Neuronal stem cell (in vitro differentiated cells): ENCODE results near the gene SLC66A3.
"Not testable (repeated sequence)": the region's sequence is repeated elsewhere in the genome, so short reads cannot be mapped to it uniquely, and the experiment has no call there.

Experiments used
- DNase-seq: peaks from one replicate; pipeline ENCODE4 v3.0.0-alpha.2; 2013; ENCODE audit warnings: low spot score
- H2AFZ ChIP-seq: one replicate; pipeline ENCODE4 v1.6.1; 2013; ENCODE audit warnings: mild to moderate bottlenecking, low read length, inconsistent platforms
- H2AK5ac ChIP-seq: 2 replicates; pipeline ENCODE4 v1.6.1; 2013; ENCODE audit warnings: low read depth, mild to moderate bottlenecking, inconsistent platforms, low read length, moderate library complexity, mixed read lengths
- H2BK120ac ChIP-seq: 2 replicates; pipeline ENCODE4 v1.6.1; 2013; ENCODE audit warnings: low read depth, mild to moderate bottlenecking, inconsistent platforms, low read length, moderate library complexity, mixed read lengths
- H2BK12ac ChIP-seq: one replicate; pipeline ENCODE4 v1.6.1; 2013; ENCODE audit warnings: low read length, inconsistent platforms
- H2BK15ac ChIP-seq: 2 replicates; pipeline ENCODE4 v1.6.1; 2013; ENCODE audit warnings: mild to moderate bottlenecking, low read length, inconsistent platforms, mixed read lengths
- H2BK5ac ChIP-seq: one replicate; pipeline ENCODE4 v1.6.1; 2013; ENCODE audit warnings: inconsistent platforms, mild to moderate bottlenecking, low read length, moderate library complexity
- H3K14ac ChIP-seq: one replicate; pipeline ENCODE4 v1.6.1; 2013; ENCODE audit warnings: low read length, inconsistent platforms
- H3K18ac ChIP-seq: 2 replicates; pipeline ENCODE4 v1.6.1; 2013; ENCODE audit warnings: low read length, inconsistent platforms
- H3K23ac ChIP-seq: 2 replicates; pipeline ENCODE4 v1.6.1; 2013; ENCODE audit warnings: low read depth, mild to moderate bottlenecking, mixed read lengths, low read length, inconsistent platforms; ENCODE audit not compliant: poor library complexity
- H3K27ac ChIP-seq: replicated peaks from 3 replicates; pipeline ENCODE4 v1.5.1; 2013; ENCODE audit warnings: low read length, inconsistent platforms
- H3K27me3 ChIP-seq, 3 experiments: 2 replicates each; pipeline ENCODE4 v1.6.1; 2013; ENCODE audit warnings: low read length in 3 of 3, mild to moderate bottlenecking in 2 of 3, inconsistent platforms in 1 of 3, low read depth in 1 of 3, mixed read lengths in 1 of 3, moderate library complexity in 1 of 3; ENCODE audit not compliant: control insufficient read depth in 3 of 3, insufficient read depth in 3 of 3
- H3K36me3 ChIP-seq, 2 donors: replicated peaks in 1 of 2; 2 replicates each; pipeline ENCODE4 v1.6.1; 2013; ENCODE audit warnings: low read length in 2 of 2; ENCODE audit not compliant: control insufficient read depth in 2 of 2, insufficient read depth in 2 of 2
- H3K4ac ChIP-seq: 2 replicates; pipeline ENCODE4 v1.6.1; 2013; ENCODE audit warnings: inconsistent platforms, mild to moderate bottlenecking, low read length, moderate library complexity
- H3K4me1 ChIP-seq, 2 donors: 1 replicate in 1 of 2; 2 replicates in 1 of 2; pipeline ENCODE4 v1.6.1; 2013; ENCODE audit warnings: low read length in 2 of 2, low read depth in 1 of 2; ENCODE audit not compliant: control insufficient read depth in 2 of 2, insufficient read depth in 1 of 2
- H3K4me2 ChIP-seq: one replicate; pipeline ENCODE4 v1.6.1; 2013; ENCODE audit warnings: mild to moderate bottlenecking, low read length, inconsistent platforms; ENCODE audit not compliant: insufficient read depth, poor library complexity, severe bottlenecking
- H3K4me3 ChIP-seq, 2 donors: 2 replicates each; pipeline ENCODE4 v1.5.1; 2013; ENCODE audit warnings: low read length in 2 of 2, mild to moderate bottlenecking in 2 of 2, inconsistent platforms in 1 of 2, moderate library complexity in 1 of 2
- H3K79me1 ChIP-seq: one replicate; pipeline ENCODE4 v1.6.1; 2013; ENCODE audit warnings: low read depth, mild to moderate bottlenecking, inconsistent platforms, low read length, moderate library complexity
- H3K9ac ChIP-seq: one replicate; pipeline ENCODE4 v1.6.1; 2013; ENCODE audit warnings: mild to moderate bottlenecking, low read depth, low read length, inconsistent platforms; ENCODE audit not compliant: poor library complexity
- H3K9me3 ChIP-seq, 2 donors: replicated peaks in 1 of 2; 2 replicates each; pipeline versions ENCODE3 to v1.6.1; 2013; ENCODE audit warnings: low read length in 2 of 2, mild to moderate bottlenecking in 2 of 2, inconsistent platforms in 1 of 2, low read depth in 1 of 2, mixed read lengths in 1 of 2, moderate library complexity in 1 of 2; ENCODE audit not compliant: control insufficient read depth in 2 of 2, insufficient read depth in 1 of 2
- H4K8ac ChIP-seq: one replicate; pipeline ENCODE4 v1.6.1; 2013; ENCODE audit warnings: low read depth, mild to moderate bottlenecking, inconsistent platforms, low read length, moderate library complexity
- H4K91ac ChIP-seq: one replicate; pipeline ENCODE4 v1.6.1; 2013; ENCODE audit warnings: low read length, low read depth, mild to moderate bottlenecking, inconsistent platforms; ENCODE audit not compliant: poor library complexity
- WGBS, 2 donors: extraction: QIAGEN DNeasy Blood & Tissue Kit; methylation state at CpG; one replicate each; pipeline ENCODE4 v1.1.7; 2013; ENCODE audit warnings: missing lambda C conversion rate in 2 of 2, mixed read lengths in 1 of 2; ENCODE audit not compliant: insufficient read length in 2 of 2, insufficient replicate concordance in 1 of 2; ENCODE audit errors: extremely low coverage in 2 of 2; 5-methylcytosine and 5-hydroxymethylcytosine counted together

Gene SLC66A3

DNA sequence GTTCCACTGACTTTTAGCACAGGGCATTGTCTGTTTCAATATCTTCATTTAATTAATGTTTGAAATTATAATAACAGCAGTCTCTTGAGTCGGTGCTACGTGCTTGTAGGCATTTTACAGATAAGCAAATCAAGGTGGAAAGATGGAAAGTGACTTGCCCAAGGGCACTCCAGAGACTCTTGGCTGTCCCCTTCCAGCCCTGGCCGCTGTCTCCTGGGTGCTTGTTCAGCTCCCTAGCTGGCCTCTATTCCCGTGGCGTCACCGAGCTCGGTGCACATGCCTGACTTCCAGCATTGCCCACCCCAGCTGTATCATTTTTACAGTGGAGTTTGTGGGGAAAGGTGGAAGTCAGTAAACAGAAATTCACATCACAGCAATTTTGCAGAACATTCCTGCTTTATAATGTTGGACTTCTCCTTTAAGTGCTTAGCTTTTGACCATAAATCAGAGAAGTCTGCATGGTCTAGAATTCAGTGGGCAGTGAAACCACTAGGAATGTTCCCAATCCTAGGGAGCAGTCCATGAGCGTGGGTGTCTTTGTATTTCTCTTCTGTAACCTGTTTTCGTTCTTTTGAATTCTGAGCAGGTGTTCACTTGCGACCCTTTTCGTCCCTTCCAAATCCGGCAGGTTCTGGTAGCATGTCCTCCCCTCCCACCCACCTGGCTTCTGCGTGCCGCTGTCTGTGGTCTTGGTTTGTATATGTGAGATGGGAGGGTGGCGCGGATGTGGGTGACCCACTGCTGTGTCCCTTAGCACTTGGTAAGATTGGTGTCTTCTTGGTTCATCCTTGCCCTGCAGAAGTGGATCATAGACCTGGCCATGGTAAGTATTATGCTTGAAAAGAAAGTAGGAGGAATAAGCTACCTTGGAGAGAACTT lies 8.4 kb downstream of the SLC66A3 start:
- Histone ChIP-seq H3K4me3 (no peak overlapping the region), H3K14ac (no peak overlapping the region), H2BK5ac (no peak overlapping the region), H3K9me3 (peaks cover 0 to 3% of the 10 kb centered on the region in 2 donors), H2AK5ac (no peak overlapping the region), H3K36me3 (no peaks in the 10 kb centered on the region), H2BK15ac (no peak overlapping the region), H3K79me1 (no peaks in the 10 kb centered on the region), H4K91ac (no peak overlapping the region), H4K8ac (no peak overlapping the region), H3K4me1 (peaks cover 6 to 9% of the 10 kb centered on the region in 2 donors), H2AFZ (no peak overlapping the region), H2BK120ac (no peak overlapping the region), H3K18ac (peak overlapping the region; percentile 36), H3K23ac (no peak overlapping the region), H3K4ac (no peak overlapping the region), H3K9ac (no peak overlapping the region), H2BK12ac (no peak overlapping the region), H3K4me2 (no peak overlapping the region), H3K27ac (no peak overlapping the region), H3K27me3 (no peaks in the 10 kb centered on the region)
- WGBS, 2 donors, result no CpG with 5 or more reads among the region's 16 CpGs
- DNase-seq, result no peak

- not testable (repeated sequence) for H3K4me1 ChIP-seq, H4K91ac ChIP-seq, H3K27ac ChIP-seq, H2BK120ac ChIP-seq, H3K27me3 ChIP-seq, H3K14ac ChIP-seq, H3K23ac ChIP-seq, H3K79me1 ChIP-seq, H2AFZ ChIP-seq, H3K9ac ChIP-seq, H3K4ac ChIP-seq, H3K4me3 ChIP-seq, H3K36me3 ChIP-seq, H2AK5ac ChIP-seq, H3K4me2 ChIP-seq, H2BK5ac ChIP-seq, H3K9me3 ChIP-seq, H2BK12ac ChIP-seq, H2BK15ac ChIP-seq, H4K8ac ChIP-seq, DNase-seq, H3K18ac ChIP-seq
- WGBS, 2 donors, result no CpG with 5 or more reads among the region's 28 CpGs
These were observed 9.8 kb downstream of the SLC66A3 start for GRCh38 chr2:11165046-11165445.

- no peaks in the 10 kb centered on the region for H3K36me3 ChIP-seq
- H3K4ac ChIP-seq, result no peak overlapping the region
- H2BK15ac ChIP-seq, result no peak overlapping the region
- H3K4me1 ChIP-seq, result peaks cover 0 to 5% of the 10 kb centered on the region in 2 donors
- no peaks in the 10 kb centered on the region for H3K79me1 ChIP-seq
- no peaks in the 10 kb centered on the region for H3K9me3 ChIP-seq
- WGBS, 2 donors, result no CpG with 5 or more reads among the region's 10 CpGs
- no peak overlapping the region for H3K18ac ChIP-seq
- no peak overlapping the region for H3K9ac ChIP-seq
- no peak overlapping the region for H3K23ac ChIP-seq
- no peak overlapping the region for H2AFZ ChIP-seq
- H4K91ac ChIP-seq, result no peak overlapping the region
- no peak overlapping the region for H3K4me3 ChIP-seq
- no peak overlapping the region for H2AK5ac ChIP-seq
- H2BK12ac ChIP-seq, result no peak overlapping the region
- H3K14ac ChIP-seq, result no peak overlapping the region
- no peaks in the 10 kb centered on the region for H3K27me3 ChIP-seq
- no peak overlapping the region for H3K4me2 ChIP-seq
- DNase-seq, result no peak
- H4K8ac ChIP-seq, result no peak overlapping the region
- no peak overlapping the region for H3K27ac ChIP-seq
- no peak overlapping the region for H2BK120ac ChIP-seq
- no peak overlapping the region for H2BK5ac ChIP-seq
These were observed 11.2 kb downstream of the SLC66A3 start for GRCh38 chr2:11166476-11166875.

DNA sequence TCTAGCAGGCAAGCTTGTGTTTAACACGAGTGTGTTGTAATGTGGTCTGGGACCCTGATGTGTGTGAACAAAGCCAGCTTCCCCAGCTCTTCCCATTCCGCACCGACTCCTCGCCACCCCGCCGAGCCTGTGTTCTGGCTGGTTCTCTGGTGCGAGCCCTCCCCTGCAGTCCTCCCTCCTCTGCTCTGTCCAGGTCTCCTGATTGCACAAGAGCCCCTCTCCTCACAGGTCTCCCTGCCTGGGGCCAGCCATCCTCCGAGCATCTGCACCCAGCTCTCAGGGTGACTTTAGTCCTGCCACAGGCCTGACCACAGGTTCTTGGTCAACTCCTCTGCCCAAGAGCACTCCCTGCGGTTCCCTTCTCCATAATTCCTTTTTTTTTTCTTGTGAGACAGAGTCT lies 13.2 kb downstream of the SLC66A3 start:
- no peak for DNase-seq
- Histone ChIP-seq H2BK15ac (no peak overlapping the region), H3K4me1 (peaks cover 0 to 5% of the 10 kb centered on the region in 2 donors), H3K4me2 (no peak overlapping the region), H3K27ac (no peak overlapping the region), H3K18ac (peak overlapping the region; percentile 72), H3K23ac (no peak overlapping the region), H2AFZ (peak overlapping the region; percentile 49), H3K4me3 (no peak overlapping the region), H3K36me3 (no peaks in the 10 kb centered on the region), H2BK120ac (no peak overlapping the region), H2AK5ac (no peak overlapping the region), H3K9me3 (no peaks in the 10 kb centered on the region), H3K14ac (no peak overlapping the region), H3K4ac (no peak overlapping the region), H3K27me3 (no peaks in the 10 kb centered on the region), H3K9ac (no peak overlapping the region), H2BK12ac (no peak overlapping the region), H4K91ac (no peak overlapping the region), H3K79me1 (no peaks in the 10 kb centered on the region), H4K8ac (no peak overlapping the region), H2BK5ac (no peak overlapping the region)
- WGBS, 2 donors, result no CpG with 5 or more reads among the region's 9 CpGs
